Erythroblast (primary cell): ENCODE results near the gene ZNF22.

ENCODE experiments used
- GATA1 ChIP-seq: IDR thresholded peaks from 2 replicates; pipeline ENCODE4 v1.6.1; 2011; ENCODE audit warnings: low read depth, mild to moderate bottlenecking, control low read depth, low read length, moderate library complexity
- POLR2A ChIP-seq: IDR thresholded peaks from 2 replicates; pipeline ENCODE4 v1.6.1; 2011; ENCODE audit warnings: mild to moderate bottlenecking, low read length

GRCh38 chr10:45008524-45009161, 7.9 kb downstream of the ZNF22 start:
- no peak for TF ChIP-seq POLR2A
- TF ChIP-seq GATA1, result no peak
